H1 (cell line): ENCODE data around the gene DENND6B. TPM values are rescaled to one million over a fixed set of nuclear protein-coding genes. Genes with fewer than 3 reads are reported as not detected.
"Not testable (repeated sequence)": the region's sequence is repeated elsewhere in the genome, so short reads cannot be mapped to it uniquely, and the experiment has no call there.

Experiments
- CTCF ChIA-PET: fragments of 300-600 bp; sonication (Branson Sonifier 250); formaldehyde crosslinking; loops from one replicate; lab custom pipeline; 2021; ENCODE audit not compliant: partially characterized antibody; lab: Charles Lee
- POLR2A ChIA-PET: fragments of 300-600 bp; sonication (Branson Sonifier 250); formaldehyde crosslinking; loops from one replicate; lab custom pipeline; 2021; ENCODE audit warnings: inconsistent platforms; ENCODE audit not compliant: partially characterized antibody; lab: Charles Lee
- DNase-seq, 2 experiments: peaks; one replicate each; pipeline versions ENCODE4 v3.0.0 to v3.0.0-alpha.2; 2010 to 2022; ENCODE audit warnings: low spot score in 2 of 2, low read depth in 1 of 2, mixed read lengths in 1 of 2
- FAIRE-seq: peaks from 2 replicates; lab custom pipeline; 2011; peaks lifted over from hg19 to GRCh38; lab: Jason Lieb, UNC
- H2AFZ ChIP-seq: 2 replicates; pipeline ENCODE4 v1.8.1; 2012; ENCODE audit warnings: low read length, inconsistent platforms
- H2AK5ac ChIP-seq: 2 replicates; pipeline ENCODE4 v1.6.1; 2013; ENCODE audit warnings: low read depth, low read length
- H2BK120ac ChIP-seq: replicated peaks from 2 replicates; pipeline ENCODE3; 2013; ENCODE audit warnings: low read depth, low read length, inconsistent platforms
- H2BK12ac ChIP-seq: 2 replicates; pipeline ENCODE4 v1.6.1; 2013; ENCODE audit warnings: low read depth, low read length
- H2BK15ac ChIP-seq: 2 replicates; pipeline ENCODE4 v1.6.1; 2013; ENCODE audit warnings: low read length
- H2BK20ac ChIP-seq: 2 replicates; pipeline ENCODE4 v1.6.1; 2013; ENCODE audit warnings: low read length
- H2BK5ac ChIP-seq: 2 replicates; pipeline ENCODE4 v1.6.1; 2013; ENCODE audit warnings: low read depth, low read length
- H3K14ac ChIP-seq: 2 replicates; pipeline ENCODE4 v1.6.1; 2013; ENCODE audit warnings: inconsistent platforms; ENCODE audit not compliant: insufficient read length
- H3K18ac ChIP-seq: 2 replicates; pipeline ENCODE4 v1.6.1; 2013; ENCODE audit warnings: low read length; ENCODE audit errors: extremely low read depth
- H3K23ac ChIP-seq: 2 replicates; pipeline ENCODE4 v1.6.1; 2013; ENCODE audit warnings: inconsistent platforms; ENCODE audit not compliant: insufficient read length
- H3K23me2 ChIP-seq: 2 replicates; pipeline ENCODE4 v1.6.1; 2013; ENCODE audit warnings: low read depth, low read length
- H3K27ac ChIP-seq: 2 replicates; pipeline ENCODE4 v1.6.1; 2011; ENCODE audit warnings: low read depth, low read length, inconsistent platforms
- H3K27me3 ChIP-seq, 4 experiments: replicated peaks in 1 of 4; 1 replicate in 1 of 4; 2 replicates in 3 of 4; pipeline versions ENCODE4 v1.6.1 to v1.8.1; 2011 to 2013; ENCODE audit warnings: low read length in 3 of 4, mild to moderate bottlenecking in 3 of 4, inconsistent platforms in 2 of 4, mixed read lengths in 2 of 4, moderate library complexity in 1 of 4; ENCODE audit not compliant: control insufficient read depth in 3 of 4, insufficient read depth in 3 of 4; ENCODE audit errors: extremely low read depth in 1 of 4
- H3K36me3 ChIP-seq, 4 experiments: 2 replicates each; pipeline versions ENCODE4 v1.6.1 to v1.8.1; 2011 to 2013; ENCODE audit warnings: mild to moderate bottlenecking in 4 of 4, low read length in 3 of 4, moderate library complexity in 2 of 4, control low read depth in 1 of 4, inconsistent platforms in 1 of 4; ENCODE audit not compliant: insufficient read depth in 4 of 4, control insufficient read depth in 2 of 4
- H3K4ac ChIP-seq: replicated peaks from 2 replicates; pipeline ENCODE3; 2013; ENCODE audit warnings: low read length, low read depth, mixed read lengths, inconsistent platforms; ENCODE audit not compliant: insufficient read length
- H3K4me1 ChIP-seq, 4 experiments: replicated peaks in 1 of 4; 1 replicate in 1 of 4; 2 replicates in 3 of 4; pipeline versions ENCODE4 v1.6.1 to v1.8.1; 2011 to 2013; ENCODE audit warnings: low read length in 3 of 4, inconsistent platforms in 2 of 4, mixed read lengths in 1 of 4; ENCODE audit not compliant: insufficient read depth in 4 of 4, control insufficient read depth in 3 of 4
- H3K4me2 ChIP-seq, 2 experiments: 2 replicates each; pipeline versions ENCODE4 v1.6.1 to v1.8.1; 2011 to 2013; ENCODE audit warnings: low read depth in 2 of 2, low read length in 2 of 2, control low read depth in 1 of 2, inconsistent platforms in 1 of 2, mild to moderate bottlenecking in 1 of 2; ENCODE audit not compliant: insufficient read depth in 1 of 2
- H3K4me3 ChIP-seq, 4 experiments: fragments of 200-600, 300-600 bp in 1 of 4; sonication (generic), shearing (Covaris generic), sonication (Bioruptor Twin) in 1 of 4; 2 replicates each; pipeline versions ENCODE4 v1.5.1 to v1.8.1; 2011 to 2016; ENCODE audit warnings: low read length in 4 of 4, low read depth in 3 of 4, control low read depth in 2 of 4, inconsistent platforms in 2 of 4, mild to moderate bottlenecking in 2 of 4, mixed read lengths in 1 of 4, moderate library complexity in 1 of 4; ENCODE audit not compliant: insufficient read depth in 2 of 4; ENCODE audit errors: extremely low read depth in 1 of 4
- H3K56ac ChIP-seq: replicated peaks from 2 replicates; pipeline ENCODE3; 2013; ENCODE audit warnings: low read depth, mild to moderate bottlenecking, mixed read lengths, low read length, inconsistent platforms; ENCODE audit not compliant: insufficient read length
- H3K79me1 ChIP-seq: 2 replicates; pipeline ENCODE4 v1.6.1; 2013; ENCODE audit warnings: low read depth, low read length, control low read depth
- H3K79me2 ChIP-seq, 2 experiments: 2 replicates each; pipeline versions ENCODE4 v1.6.1 to v1.8.1; 2012 to 2013; ENCODE audit warnings: low read length in 2 of 2, mild to moderate bottlenecking in 2 of 2, inconsistent platforms in 1 of 2; ENCODE audit not compliant: insufficient read depth in 2 of 2, control insufficient read depth in 1 of 2
- H3K9ac ChIP-seq, 4 experiments: replicated peaks in 1 of 4; 1 replicate in 1 of 4; 2 replicates in 3 of 4; pipeline versions ENCODE4 v1.6.1 to v1.8.1; 2011 to 2013; ENCODE audit warnings: low read depth in 3 of 4, low read length in 3 of 4, control low read depth in 2 of 4, mild to moderate bottlenecking in 2 of 4, moderate library complexity in 2 of 4, inconsistent platforms in 1 of 4; ENCODE audit errors: extremely low read depth in 1 of 4
- H3K9me3 ChIP-seq, 2 experiments: 2 replicates each; pipeline versions ENCODE4 v1.6.1 to v1.8.1; 2012 to 2013; ENCODE audit warnings: mild to moderate bottlenecking in 2 of 2, moderate library complexity in 2 of 2, control low read depth in 1 of 2, inconsistent platforms in 1 of 2, low read depth in 1 of 2, low read length in 1 of 2, mixed read lengths in 1 of 2; ENCODE audit not compliant: insufficient read depth in 2 of 2
- H4K20me1 ChIP-seq, 2 experiments: replicated peaks in 1 of 2; 2 replicates each; pipeline versions ENCODE3 to v1.8.1; 2011 to 2013; ENCODE audit warnings: inconsistent platforms in 2 of 2, low read length in 2 of 2, mild to moderate bottlenecking in 1 of 2; ENCODE audit not compliant: insufficient read depth in 2 of 2, control insufficient read depth in 1 of 2
- H4K5ac ChIP-seq: 2 replicates; pipeline ENCODE4 v1.6.1; 2013; ENCODE audit warnings: low read length, low read depth, mixed read lengths, inconsistent platforms; ENCODE audit not compliant: insufficient read length
- H4K8ac ChIP-seq: 2 replicates; pipeline ENCODE4 v1.8.0; 2013; ENCODE audit warnings: mild to moderate bottlenecking, moderate library complexity, low read length, inconsistent platforms; ENCODE audit not compliant: insufficient read depth; ENCODE audit errors: extremely low read depth
- H4K91ac ChIP-seq: replicated peaks from 2 replicates; pipeline ENCODE3; 2013; ENCODE audit warnings: low read length, mixed read lengths, inconsistent platforms; ENCODE audit not compliant: insufficient read length
- ATF2 ChIP-seq: IDR thresholded peaks from 2 replicates; pipeline ENCODE4 v1.6.1; 2012; ENCODE audit warnings: low read length, inconsistent platforms
- MAFK ChIP-seq: IDR thresholded peaks from 2 replicates; pipeline ENCODE4 v1.6.1; 2012; ENCODE audit warnings: low read depth, mild to moderate bottlenecking, improper control_type of control experiment, low read length
- WGBS, 2 experiments: shearing (Covaris generic) in 1 of 2; methylation state at CpG; one replicate each; pipeline versions ENCODE4 v1.1.6 to v1.1.7; 2013 to 2015; ENCODE audit warnings: low lambda C conversion rate in 2 of 2, mixed read lengths in 2 of 2, inconsistent platforms in 1 of 2, low coverage in 1 of 2, missing lambda C conversion rate in 1 of 2; ENCODE audit not compliant: insufficient replicate concordance in 2 of 2, insufficient coverage in 1 of 2, insufficient read length in 1 of 2; ENCODE audit errors: extremely low coverage in 1 of 2, missing lambda C conversion rate in 1 of 2; 5-methylcytosine and 5-hydroxymethylcytosine counted together
- polyA plus RNA-seq, 7 experiments: library from polyadenylated mRNA; depleted of rRNA in 3 of 7; stranded (reverse) in 5 of 7; unstranded in 2 of 7; fragments of >200 nt in 5 of 7; fragments of 200-250 nt in 2 of 7; gene quantifications; 1 replicate in 5 of 7; 2 replicates in 1 of 7; 4 replicates in 1 of 7; pipeline versions ENCODE4 v1.2.1 to v1.2.3, GENCODE V29; 2011 to 2013; ENCODE audit warnings: missing spikeins in 2 of 7, mixed read lengths in 2 of 7
- total RNA-seq: library from RNA; stranded (reverse); fragmentation: NEBNext Ultra II Directional; extraction: Animal tissue kit (Norgen Biotek cat#: 25700); gene quantifications from 2 replicates; pipeline ENCODE4 v1.2.1, GENCODE V29; 2021

Gene DENND6B
- total and polyA plus RNA-seq, 2 of the 8 experiments (the other 6 are each of a cell fraction or from before 2014, with no cell fraction given), result 1.1 to 1.9 TPM

GRCh38 chr22:50367778-50368500 is 41.1 kb upstream of the DENND6B start (continued):
- TF ChIP-seq ATF2, result no peak
- no peak for TF ChIP-seq MAFK

DNA sequence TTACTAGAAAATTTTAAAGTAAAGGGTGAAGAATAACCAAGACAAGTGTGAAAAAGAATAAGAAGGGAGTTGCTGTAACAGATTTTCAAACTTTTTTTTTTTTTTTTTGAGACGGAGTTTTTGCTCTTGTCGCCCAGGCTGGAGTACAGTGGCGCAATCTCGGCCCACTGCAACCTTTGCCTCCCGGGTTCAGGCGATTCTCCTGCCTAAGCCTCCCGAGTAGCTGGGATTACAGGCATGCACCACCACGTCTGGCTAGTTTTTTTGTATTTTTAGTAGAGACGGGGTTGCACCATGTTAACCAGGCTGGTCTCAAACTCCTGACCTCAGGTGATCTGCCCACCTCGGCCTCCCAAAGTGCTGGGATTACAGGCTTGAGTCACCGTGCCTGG is 37.0 kb upstream of the DENND6B start:
- H3K14ac ChIP-seq, H2BK120ac ChIP-seq, H3K56ac ChIP-seq, H4K91ac ChIP-seq, H3K23me2 ChIP-seq, H3K4ac ChIP-seq, H2BK12ac ChIP-seq, H3K23ac ChIP-seq, H2BK5ac ChIP-seq, H3K27me3 ChIP-seq, POLR2A ChIA-PET, H2AFZ ChIP-seq, H3K27ac ChIP-seq, DNase-seq, H4K8ac ChIP-seq, H2BK20ac ChIP-seq, H2AK5ac ChIP-seq, H3K18ac ChIP-seq, H3K4me3 ChIP-seq, FAIRE-seq, CTCF ChIA-PET, H3K9ac ChIP-seq, H2BK15ac ChIP-seq, H3K36me3 ChIP-seq, H4K5ac ChIP-seq, H3K4me2 ChIP-seq, H3K9me3 ChIP-seq, H3K4me1 ChIP-seq: not testable (repeated sequence)
- WGBS, 2 experiments, result 91% methylated on average over 10 of the region's 11 CpGs; no CpG with 5 or more reads in 1 of the 2 experiments
- peaks cover 32% of the 10 kb centered on the region for H3K79me1 ChIP-seq
- peaks cover 4 to 19% of the 10 kb centered on the region in 2 experiments for H4K20me1 ChIP-seq
- H3K79me2 ChIP-seq, result peaks cover 9 to 60% of the 10 kb centered on the region in 2 experiments; a peak in 3 of 4 replicates
